GM18498 (cell line): Measurements from ENCODE around the gene C11orf21.

Experiments used
- ATAC-seq: cut with Tn5 transposase; IDR thresholded peaks from one replicate; pipeline ENCODE4 v1.9.1; 2021; ENCODE audit warnings: mild to moderate bottlenecking, moderate library complexity; ENCODE audit not compliant: unreplicated experiment

The C11orf21 gene

GRCh38 chr11:2321311-2321683 is 19.6 kb upstream of the C11orf21 start:
- ATAC-seq: no peak

GRCh38 chr11:2320568-2321310 is 19.0 kb upstream of the C11orf21 start:
- ATAC-seq: no peak

GRCh38 chr11:2319791-2320472 is 18.2 kb upstream of the C11orf21 start:
- no peak for ATAC-seq

- no peak for ATAC-seq
Measured at GRCh38 chr11:2318707-2319106, 17.0 kb upstream of the C11orf21 start.

GRCh38 chr11:2318123-2318522 is 16.4 kb upstream of the C11orf21 start:
- no peak for ATAC-seq

GRCh38 chr11:2317354-2318050 is 15.8 kb upstream of the C11orf21 start:
- no peak for ATAC-seq

GRCh38 chr11:2316963-2317244 is 15.2 kb upstream of the C11orf21 start:
- no peak for ATAC-seq

- ATAC-seq: no peak
Measured at GRCh38 chr11:2316169-2316962, 14.6 kb upstream of the C11orf21 start.

- no peak for ATAC-seq
Measured at GRCh38 chr11:2315395-2316168, 13.9 kb upstream of the C11orf21 start.

GRCh38 chr11:2314525-2315394 is 13.0 kb upstream of the C11orf21 start:
- ATAC-seq: no peak

- no peak for ATAC-seq
Measured at GRCh38 chr11:2314136-2314524, 12.4 kb upstream of the C11orf21 start.

- ATAC-seq: no peak
Measured at GRCh38 chr11:2313051-2313951, 11.6 kb upstream of the C11orf21 start.

- no peak for ATAC-seq
Measured at GRCh38 chr11:2312232-2313042, 10.7 kb upstream of the C11orf21 start.

- ATAC-seq: no peak
Measured at GRCh38 chr11:2311353-2312133, 9.8 kb upstream of the C11orf21 start.

GRCh38 chr11:2310786-2311352 is 9.2 kb upstream of the C11orf21 start:
- ATAC-seq: no peak

- ATAC-seq: no peak
Measured at GRCh38 chr11:2310073-2310785, 8.5 kb upstream of the C11orf21 start.
